HG03457 (cell line): ENCODE results near the gene DOC2B.
"Not testable (repeated sequence)": the region's sequence is repeated elsewhere in the genome, so short reads cannot be mapped to it uniquely, and the experiment has no call there.

ENCODE experiments used
- ATAC-seq: cut with Tn5 transposase; IDR thresholded peaks from one replicate; pipeline ENCODE4 v1.9.1; 2021; ENCODE audit warnings: moderate number of reproducible peaks; ENCODE audit not compliant: unreplicated experiment

Gene DOC2B

DNA sequence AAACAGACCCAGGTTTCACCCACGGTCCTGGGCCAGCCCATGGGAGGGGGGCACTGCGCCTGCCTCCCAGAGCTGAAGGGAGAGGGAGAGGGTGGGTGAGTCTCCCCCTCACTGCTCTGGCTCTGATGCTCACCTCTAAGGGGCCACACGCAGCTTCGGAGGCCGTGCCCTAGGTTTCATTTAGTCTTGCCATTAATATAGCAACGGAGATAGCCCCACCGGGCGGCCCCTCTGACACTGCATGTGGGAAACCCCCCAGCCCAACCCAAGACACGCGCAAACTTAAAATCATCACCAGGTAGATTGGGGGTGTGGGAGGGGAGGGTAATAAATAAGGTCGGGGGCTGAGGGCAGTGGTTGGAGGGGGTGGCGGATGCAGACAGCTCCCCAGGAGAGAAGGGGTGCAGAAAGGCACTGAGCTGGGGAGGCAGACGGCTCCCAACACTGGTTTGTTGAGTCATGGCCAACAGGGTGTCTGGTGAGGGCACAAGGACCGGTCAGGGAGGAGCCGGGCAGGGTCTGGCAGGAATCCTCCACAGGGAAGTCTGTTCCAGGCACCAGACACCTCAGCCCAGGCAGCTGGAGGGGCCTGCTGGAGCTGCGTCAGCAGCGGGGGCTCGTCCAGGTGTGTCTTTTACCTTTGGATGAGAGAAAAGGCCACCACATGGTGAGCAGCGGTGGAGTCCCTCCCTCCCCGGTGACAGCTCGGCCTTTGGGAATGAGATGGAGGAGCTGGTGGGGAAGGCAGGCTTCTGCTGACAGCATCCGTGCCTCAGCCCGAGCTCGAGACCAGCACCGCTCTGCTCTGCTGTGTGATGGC, 32.0 kb upstream of the DOC2B start:
- no peak for ATAC-seq

DNA sequence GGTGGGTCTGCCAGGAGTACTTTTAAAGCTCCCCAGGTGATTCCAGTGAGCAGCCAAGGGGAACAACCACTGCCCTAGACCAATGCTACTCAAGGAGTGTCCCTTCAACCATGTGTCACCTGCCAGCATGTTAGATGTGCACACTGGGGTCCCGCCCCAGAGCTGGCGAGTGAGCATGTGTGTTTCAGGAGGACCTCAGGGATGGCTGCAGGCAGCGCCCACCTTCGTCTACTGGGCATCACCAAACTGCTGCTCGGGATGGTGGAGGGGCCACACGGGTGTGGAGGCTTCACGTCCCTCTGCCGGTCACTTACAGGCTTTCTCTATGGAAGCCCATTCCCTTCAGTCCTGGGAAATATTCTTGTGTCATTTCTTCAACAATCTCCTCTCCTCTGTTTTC, 29.0 kb upstream of the DOC2B start:
- no peak for ATAC-seq

DNA sequence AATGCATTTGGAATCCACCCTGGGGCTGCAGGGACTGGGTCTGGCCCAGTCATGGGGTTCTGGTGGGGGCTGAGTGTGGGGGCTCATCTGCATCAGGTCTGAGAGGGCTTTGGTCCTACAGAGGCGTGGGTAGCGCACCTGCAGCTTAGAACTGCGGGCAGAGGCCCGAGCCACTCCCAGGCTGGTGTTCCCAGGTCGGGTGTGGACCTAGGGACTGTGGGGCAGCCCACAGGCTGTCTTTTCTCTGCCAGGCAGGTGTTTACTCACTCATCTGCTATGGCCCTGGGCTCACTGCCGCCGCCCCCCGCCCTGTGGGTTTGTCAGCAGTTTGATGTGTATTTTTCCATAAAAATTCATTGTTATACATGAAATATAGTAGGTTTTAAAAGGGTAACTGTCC, 27.0 kb upstream of the DOC2B start:
- no peak for ATAC-seq

DNA sequence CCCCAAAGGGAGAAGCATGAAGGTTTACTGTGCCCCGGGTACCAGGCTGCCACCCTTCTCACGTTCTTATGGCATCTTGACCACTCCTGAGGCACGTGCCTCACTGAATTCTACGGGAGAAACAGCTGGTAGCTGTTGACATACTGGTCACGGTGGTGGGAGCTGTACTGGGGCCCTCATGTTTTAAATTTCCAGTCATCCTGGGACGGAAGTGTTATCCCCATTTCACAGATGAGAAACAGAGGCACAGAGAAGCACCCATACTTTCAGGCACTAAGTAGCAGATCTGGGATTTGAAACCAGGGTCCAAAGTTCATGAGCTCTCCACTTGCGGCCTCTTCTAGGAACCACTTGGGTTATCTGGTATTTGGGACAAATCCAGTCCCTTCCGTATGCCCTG, 26.3 kb upstream of the DOC2B start:
- no peak for ATAC-seq

DNA sequence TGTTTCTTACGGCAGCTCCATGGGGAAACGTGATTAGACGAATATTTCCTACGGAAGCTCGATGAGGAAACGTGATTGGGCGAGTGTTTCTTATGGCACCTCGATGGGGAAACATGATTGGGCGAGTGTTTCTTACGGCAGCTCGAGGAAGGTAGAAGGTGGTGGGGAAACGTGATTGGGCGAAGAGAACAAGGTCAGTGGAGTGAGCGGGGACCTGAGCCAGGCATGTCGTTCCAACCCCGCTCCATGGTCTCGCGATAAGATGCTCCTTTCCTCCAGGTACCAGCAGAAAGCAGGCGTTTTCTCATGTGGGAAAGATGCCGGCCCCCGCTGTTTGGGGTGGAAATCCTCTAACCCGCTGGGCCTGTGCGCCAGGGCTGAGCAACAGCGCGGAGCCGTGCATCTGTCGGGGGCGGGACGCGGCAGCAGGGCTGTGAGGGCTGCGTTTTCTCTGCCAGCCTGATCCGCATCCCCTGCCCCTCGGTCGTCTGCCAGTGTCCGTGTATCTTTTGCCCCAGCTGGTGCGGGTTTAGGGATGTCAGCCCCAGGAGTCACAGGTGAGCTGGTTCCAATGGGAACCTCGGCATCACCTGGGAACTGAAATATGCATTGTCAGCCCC, 25.6 kb upstream of the DOC2B start:
- ATAC-seq: no peak

DNA sequence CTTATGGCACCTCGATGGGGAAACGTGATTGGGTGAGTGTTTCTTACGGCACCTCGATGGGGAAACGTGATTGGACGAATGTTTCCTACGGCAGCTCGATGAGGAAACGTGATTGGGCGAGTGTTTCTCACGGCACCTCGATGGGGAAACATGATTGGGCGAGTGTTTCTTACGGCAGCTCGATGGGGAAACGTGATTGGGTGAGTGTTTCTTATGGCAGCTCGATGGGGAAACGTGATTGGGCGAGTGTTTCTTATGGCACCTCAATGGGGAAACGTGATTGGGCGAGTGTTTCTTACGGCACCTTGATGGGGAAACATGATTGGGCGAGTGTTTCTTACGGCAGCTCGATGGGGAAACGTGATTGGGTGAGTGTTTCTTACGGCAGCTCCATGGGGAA, 25.0 kb upstream of the DOC2B start:
- not testable (repeated sequence) for ATAC-seq

DNA sequence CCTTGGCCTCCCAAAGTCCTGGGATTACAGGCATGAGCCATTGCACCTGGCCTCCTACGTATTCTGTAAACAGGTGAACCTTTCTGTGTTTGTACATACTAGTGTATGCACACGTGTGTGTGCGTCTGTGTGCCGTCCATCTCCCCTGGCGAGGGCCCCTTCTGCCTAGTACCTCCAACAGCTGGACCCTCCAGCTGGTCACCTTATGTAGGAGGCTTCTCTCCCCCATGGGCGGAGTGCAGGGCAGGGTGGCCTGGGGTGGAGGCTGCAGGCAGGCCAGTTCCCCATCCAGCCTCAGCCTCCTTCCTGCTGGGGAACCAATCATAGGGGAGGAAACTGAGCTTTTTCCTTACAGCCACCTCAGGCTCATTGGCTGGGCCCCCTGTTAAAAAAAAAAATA, 24.4 kb upstream of the DOC2B start:
- no peak for ATAC-seq

DNA sequence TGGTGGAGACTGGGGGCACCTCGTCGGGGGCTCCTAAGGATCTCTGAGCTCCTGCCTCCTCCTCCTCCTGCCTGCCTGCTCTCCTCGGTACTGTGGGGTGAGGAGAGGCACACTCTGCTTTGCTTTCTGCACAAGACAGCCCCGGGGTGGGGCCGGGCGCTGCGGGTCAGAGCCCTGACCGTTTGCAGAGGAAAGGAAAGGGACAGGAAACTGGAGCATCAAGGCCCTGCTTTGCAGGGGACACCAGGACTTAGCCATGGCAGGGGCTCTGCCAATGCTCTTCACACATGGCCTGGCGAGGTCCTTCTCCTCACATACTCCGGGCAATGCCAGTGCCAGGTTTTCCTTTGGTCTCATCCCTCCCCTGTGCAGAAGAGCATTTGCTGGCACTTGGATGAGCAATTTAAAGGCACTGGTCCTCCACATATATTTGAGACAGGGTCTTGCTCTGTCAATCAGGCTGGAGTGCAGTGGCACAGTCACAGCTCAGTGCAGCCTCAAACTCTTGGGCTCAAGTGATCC, 23.8 kb upstream of the DOC2B start:
- ATAC-seq: no peak

DNA sequence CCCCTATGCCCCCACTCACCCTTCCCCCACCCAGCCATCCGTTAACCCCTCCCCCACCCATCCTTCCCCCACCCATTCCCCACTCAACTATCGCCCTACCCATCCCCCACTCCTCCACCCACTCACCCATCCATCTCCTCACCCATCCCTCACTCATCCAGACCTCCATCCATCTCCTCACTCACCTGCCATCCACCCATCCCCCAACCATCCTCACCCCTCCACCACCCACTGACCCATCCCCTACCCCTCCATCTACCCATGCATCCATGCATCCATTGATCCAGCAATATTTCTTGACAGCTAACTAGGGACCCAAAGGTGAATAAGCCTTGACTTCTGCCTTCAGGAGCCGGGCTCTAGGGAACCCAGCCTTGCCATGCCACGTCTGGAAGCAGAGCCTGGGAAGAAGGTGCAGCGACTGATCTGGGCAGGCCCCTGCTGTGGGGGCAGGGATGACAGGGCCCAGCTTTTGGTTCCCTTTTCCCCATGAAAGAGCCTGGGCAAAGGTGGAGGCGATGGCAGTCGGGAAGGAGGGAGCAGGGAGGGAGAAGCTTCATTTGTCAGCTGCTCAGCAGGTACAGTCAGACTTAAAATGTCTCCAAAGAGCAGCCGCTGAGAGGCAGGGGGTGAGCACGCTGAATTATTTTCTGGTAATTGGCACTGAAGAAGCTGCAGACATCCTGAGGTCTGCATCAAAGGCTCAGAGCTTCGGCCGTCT, 23.1 kb upstream of the DOC2B start:
- no peak for ATAC-seq

DNA sequence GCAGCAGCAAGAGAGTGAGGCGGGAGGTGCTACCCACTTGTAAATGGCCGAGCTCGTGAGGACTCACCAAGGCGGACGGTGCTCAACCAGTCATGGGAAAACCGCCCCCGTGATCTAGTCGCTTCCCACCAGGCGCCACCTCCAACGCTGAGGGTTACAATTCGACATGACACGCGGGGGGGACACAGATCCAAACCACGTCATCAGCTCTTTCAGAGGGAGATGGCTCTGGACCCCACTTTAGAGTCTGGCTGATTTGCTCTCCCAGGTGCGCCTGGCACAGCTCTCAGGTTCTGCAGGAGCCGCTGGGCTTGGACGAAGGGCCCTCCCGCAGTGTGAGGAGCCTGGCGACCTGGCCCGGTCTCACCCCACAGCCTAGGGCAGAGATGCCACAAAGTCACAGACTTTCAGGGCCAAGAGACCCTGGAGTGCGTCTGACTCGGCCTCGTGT, 21.1 kb upstream of the DOC2B start:
- no peak for ATAC-seq

DNA sequence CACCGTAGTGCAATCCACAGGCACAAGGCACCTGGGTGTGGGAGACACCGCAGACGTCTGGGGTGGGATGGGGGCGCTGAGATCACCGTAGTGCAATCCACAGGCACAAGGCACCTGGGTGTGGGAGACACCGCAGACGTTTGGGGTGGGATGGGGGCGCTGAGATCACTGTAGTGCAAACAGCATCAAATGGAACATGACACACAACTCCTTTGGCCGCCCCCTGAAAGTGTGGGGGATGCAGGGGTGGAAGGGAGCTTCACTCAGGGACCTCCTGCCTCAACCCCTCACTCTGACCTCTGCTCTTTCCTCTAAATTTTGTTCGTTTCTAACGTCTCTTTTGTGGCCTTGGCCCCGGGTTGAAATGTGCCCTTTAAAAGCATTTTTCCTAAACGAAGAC, 20.3 kb upstream of the DOC2B start:
- ATAC-seq: not testable (repeated sequence)

DNA sequence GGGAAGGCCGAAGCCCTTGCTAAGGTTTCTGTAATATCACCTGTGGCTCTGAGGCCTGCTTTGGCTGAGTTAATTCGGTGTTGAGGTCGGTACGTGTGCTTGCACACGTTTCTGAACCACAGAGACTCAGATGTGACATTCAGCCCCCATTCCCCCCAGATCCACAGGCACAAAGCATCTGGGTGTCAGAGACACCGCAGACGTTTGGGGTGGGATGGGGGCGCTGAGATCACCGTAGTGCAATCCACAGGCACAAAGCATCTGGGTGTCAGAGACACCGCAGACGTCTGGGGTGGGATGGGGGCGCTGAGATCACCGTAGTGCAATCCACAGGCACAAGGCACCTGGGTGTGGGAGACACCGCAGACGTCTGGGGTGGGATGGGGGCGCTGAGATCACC, 19.8 kb upstream of the DOC2B start:
- ATAC-seq: not testable (repeated sequence)

DNA sequence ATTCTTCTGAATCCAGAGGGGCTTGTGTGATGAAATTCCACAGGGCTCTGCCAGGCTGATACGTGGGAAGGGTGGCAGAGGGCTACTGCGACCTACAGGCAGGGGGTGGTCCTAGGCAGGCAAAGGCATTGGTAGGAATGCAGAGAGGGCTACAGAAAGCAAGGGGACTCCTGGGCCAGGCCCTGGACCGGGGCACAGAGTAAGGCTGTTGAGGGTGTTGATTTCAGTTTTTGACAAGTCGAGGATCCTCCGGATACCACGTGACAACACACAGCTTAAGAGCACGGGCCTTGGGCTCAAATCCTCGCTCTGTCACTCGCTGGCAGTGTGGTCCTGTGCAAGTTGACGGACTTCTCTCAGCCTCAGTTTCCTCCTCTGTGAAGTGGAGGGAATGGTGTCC, 19.1 kb upstream of the DOC2B start:
- ATAC-seq: no peak

DNA sequence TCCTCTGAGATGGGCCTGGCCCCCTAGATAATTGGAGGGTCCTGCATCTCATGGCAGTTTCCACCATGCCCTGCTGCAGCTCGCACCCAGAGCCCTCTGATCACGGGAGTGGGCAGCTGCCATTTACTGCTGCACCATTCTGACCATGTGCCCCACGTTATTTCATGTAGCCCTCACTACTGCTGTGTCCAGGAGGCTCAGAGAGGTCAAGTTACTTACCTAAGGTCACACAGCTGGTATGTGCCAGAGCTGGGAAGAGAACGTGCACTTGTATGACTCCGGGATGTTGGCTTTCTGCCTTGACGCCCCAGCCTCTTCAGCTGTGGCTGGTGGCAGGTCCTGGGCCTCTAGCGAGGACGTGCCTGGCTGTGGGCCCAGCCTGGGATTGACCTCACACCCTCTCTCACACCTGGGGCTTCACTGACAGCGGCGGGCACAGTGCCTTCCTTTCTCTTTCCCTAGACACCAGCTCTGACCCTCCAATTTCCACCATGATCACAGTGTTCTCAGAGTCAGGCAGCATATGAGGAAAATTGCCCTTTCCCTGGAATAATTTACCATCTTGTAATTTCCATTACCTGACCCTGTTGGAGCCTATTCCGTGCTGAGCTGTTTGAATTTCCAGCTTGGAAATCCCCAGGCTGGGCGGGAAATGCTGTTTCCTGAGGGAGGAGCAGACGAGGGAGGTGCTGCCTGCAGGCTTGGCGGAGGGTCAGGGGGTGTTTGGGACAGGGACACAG, 18.5 kb upstream of the DOC2B start:
- no peak for ATAC-seq

DNA sequence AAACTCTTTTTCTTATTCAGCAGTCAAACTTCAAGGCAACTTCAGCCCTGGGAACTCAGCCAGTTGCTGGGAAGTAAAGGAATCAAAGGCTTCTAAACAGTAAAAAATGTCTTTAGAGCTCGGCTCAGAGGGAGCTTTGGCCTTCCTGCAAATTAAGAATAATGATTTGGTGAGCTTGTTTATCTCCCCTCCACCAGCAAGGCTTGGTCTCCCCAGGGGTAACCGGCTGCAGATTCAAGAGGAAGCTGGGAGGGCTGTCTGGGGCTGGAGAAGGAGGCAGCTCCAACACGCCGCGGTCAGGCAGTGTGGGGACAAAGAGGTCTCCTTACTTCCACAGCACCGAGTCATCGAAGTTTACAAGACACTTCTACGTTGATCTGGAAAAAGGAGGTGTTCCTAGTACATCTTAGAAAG, 17.7 kb upstream of the DOC2B start:
- ATAC-seq: no peak

DNA sequence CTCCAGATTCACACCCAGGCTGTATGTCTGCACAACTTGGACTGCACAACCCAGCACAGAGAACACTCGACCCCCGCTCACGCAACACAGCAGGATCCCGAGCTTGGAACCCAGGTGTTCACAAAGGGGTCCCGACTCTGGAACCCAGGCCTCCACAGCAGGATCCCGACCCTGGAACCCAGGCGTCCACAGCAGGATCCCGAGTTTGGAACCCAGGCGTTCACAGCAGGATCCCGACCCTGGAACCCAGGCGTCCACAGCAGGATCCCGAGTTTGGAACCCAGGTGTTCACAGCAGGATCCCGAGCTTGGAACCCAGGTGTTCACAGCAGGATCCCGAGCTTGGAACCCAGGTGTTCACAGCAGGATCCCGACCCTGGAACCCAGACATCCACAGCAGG, 16.8 kb upstream of the DOC2B start:
- not testable (repeated sequence) for ATAC-seq

DNA sequence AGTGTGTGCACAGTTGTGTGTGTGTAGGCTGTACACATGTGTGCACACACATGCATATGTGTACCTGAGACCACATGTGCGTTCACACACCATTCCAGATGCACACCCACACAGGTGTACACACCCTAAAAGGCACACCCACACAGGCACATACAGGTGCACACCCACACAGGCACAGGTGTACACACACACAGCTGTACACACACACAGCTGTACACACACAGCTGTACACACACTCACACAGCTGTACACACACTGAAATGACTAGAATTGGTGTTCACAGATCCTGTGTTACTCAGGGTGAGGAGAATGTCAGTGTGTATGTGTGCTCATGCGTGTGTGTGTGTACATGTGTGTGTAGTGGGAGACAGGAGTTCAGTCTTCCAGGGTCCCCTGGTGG, 15.9 kb upstream of the DOC2B start:
- ATAC-seq: no peak

DNA sequence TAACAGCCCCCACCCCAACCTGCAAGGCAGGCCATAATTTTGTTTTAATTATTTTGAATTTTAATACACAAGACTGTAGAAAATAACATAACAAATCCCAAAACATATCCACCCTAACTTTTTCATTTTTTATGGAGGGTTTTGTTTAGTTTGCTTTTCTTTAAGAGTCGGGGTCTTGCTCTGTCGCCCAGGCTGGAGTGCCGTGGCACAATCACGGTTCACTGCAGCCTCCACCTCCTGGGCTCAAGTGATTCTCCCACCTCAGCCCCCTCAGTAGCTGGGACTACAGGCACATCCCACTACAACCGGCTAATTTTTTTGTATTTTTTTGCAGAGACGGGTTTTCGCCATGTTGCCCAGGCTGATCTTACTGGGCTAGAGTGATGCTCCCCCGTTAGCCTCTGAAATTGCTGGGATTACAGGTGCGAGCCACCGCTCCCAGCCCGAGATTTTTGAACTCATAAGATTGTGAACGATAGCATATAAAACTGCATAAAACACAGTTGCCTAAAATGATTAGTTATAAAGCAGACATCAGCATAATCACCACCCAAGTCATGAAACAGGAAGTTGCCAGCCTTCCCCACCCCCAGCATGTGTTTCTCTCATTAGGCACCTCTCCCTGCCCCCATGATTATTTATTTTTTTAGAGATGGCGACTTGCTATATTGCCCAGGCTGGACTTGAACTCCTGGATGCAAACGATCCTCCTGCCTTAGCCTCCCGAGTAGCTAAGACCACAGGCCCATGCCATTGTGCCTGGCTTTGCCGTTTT, 13.6 kb upstream of the DOC2B start:
- no peak for ATAC-seq

DNA sequence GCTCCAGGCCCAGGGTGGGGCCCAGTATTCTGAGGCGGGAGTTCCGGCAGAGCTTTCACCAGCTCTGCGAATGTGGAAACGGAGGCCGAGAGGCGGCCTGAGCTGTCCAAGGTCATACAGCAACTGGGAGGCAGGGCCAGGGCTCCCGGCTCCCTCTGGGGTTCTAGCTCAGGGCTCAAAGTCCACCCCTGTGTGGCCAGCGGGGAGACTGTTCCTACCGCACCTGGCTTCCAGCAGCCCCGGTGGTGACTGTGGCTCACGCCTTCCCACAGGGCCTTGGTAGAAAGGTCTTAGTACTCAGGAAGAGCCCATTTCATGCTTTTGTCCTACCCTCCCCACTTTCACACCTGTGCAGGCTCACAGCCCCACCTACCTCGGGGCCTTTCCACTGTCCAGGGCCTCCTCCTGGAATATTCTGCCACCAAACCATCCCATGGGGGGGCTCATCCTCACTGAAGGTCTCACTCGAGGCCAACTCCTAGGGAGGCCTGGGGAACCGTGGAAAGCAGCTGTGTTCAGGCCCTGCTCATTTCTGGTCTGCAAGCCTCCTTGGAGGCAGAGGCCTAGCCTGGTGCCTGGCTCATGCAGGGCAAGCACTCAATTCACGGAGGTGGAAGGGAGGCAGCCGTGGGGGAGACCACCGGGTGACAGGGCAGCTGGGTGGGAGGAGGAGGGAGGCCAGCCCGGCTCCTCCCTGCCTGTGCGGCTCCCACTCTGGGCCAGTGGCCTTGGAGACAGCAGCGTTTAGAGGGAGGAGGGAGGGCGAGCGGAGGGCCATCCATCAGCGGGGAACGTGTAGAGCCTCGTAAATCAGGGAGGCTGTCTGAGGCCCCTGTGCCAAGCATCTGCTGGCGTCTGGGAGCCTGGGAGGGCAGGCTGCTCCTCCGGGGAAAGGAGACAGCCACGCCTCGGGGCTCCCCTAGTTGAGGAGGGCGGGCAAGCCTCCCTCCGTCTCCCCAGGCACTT, 12.7 kb upstream of the DOC2B start:
- no peak for ATAC-seq
